HepG2 (cell line): ENCODE data around the gene KBTBD2. TPM values are rescaled to one million over a fixed set of nuclear protein-coding genes. Genes with fewer than 3 reads are reported as not detected.

Experiments used
- DMTF1 ChIP-seq: sonication (generic); formaldehyde crosslinking; IDR thresholded peaks from 2 replicates; pipeline ENCODE4 v1.4.0; 2020; ENCODE audit warnings: mild to moderate bottlenecking, missing genetic modification reagents
- ETV6 ChIP-seq: sonication (generic); formaldehyde crosslinking; conservative IDR thresholded peaks from 2 replicates; pipeline ENCODE4 v1.4.0; 2020; ENCODE audit warnings: missing genetic modification reagents
- FOXC1 ChIP-seq: sonication (generic); formaldehyde crosslinking; IDR thresholded peaks from 2 replicates; pipeline ENCODE4 v1.8.0; 2022; ENCODE audit warnings: mild to moderate bottlenecking, missing genetic modification reagents, borderline replicate concordance
- HOMEZ ChIP-seq: IDR thresholded peaks from 2 replicates; pipeline ENCODE4 v1.6.1; 2016; ENCODE audit warnings: low read depth
- MATR3 ChIP-seq: sonication (generic); formaldehyde crosslinking; IDR thresholded peaks from 2 replicates; pipeline ENCODE4 v1.4.0; 2020; ENCODE audit warnings: missing genetic modification reagents
- MBD4 ChIP-seq: IDR thresholded peaks from 2 replicates; pipeline ENCODE4 v1.6.1; 2012; ENCODE audit warnings: low read length, inconsistent platforms, borderline replicate concordance
- POLR2A ChIP-seq, 2 experiments: IDR thresholded peaks; 2 replicates each; pipeline ENCODE4 v1.6.1; 2011; ENCODE audit warnings: low read depth in 2 of 2, low read length in 2 of 2, mild to moderate bottlenecking in 1 of 2, moderate library complexity in 1 of 2; ENCODE audit not compliant: insufficient read depth in 1 of 2
- RCOR2 ChIP-seq: IDR thresholded peaks from 2 replicates; pipeline ENCODE4 v1.6.1; 2016; ENCODE audit warnings: missing biosample characterization, missing genetic modification reagents
- REL ChIP-seq: sonication (generic); formaldehyde crosslinking; conservative IDR thresholded peaks from 2 replicates; pipeline ENCODE4 v1.8.0; 2022; ENCODE audit warnings: mild to moderate bottlenecking, missing genetic modification reagents, moderate library complexity
- RXRA ChIP-seq: sonication (generic); formaldehyde crosslinking; IDR thresholded peaks from 2 replicates; pipeline ENCODE4 v1.5.1; 2020; ENCODE audit warnings: missing genetic modification reagents
- SNAPC5 ChIP-seq: sonication (generic); formaldehyde crosslinking; IDR thresholded peaks from 2 replicates; pipeline ENCODE4 v1.8.1; 2023; ENCODE audit warnings: mild to moderate bottlenecking, missing genetic modification reagents, borderline replicate concordance
- ZBTB2 ChIP-seq: sonication (generic); formaldehyde crosslinking; IDR thresholded peaks from 2 replicates; pipeline ENCODE4 v1.8.0; 2022; ENCODE audit warnings: low read depth, missing genetic modification reagents
- ZBTB42 ChIP-seq: sonication (generic); formaldehyde crosslinking; IDR thresholded peaks from 2 replicates; pipeline ENCODE4 v1.5.0; 2020; ENCODE audit warnings: mild to moderate bottlenecking, missing genetic modification reagents
- ZFY ChIP-seq: sonication (generic); formaldehyde crosslinking; IDR thresholded peaks from 2 replicates; pipeline ENCODE4 v1.4.0; 2020; ENCODE audit warnings: missing genetic modification reagents
- ZHX2 ChIP-seq, 2 experiments: sonication (generic) in 1 of 2; formaldehyde crosslinking in 1 of 2; IDR thresholded peaks; 2 replicates each; pipeline versions ENCODE4 v1.6.1 to v1.9.0; 2014 to 2022; ENCODE audit warnings: antibody characterized with exemption in 1 of 2, borderline replicate concordance in 1 of 2, inconsistent platforms in 1 of 2, low read depth in 1 of 2, missing genetic modification reagents in 1 of 2
- ZNF562 ChIP-seq: sonication (generic); formaldehyde crosslinking; IDR thresholded peaks from 2 replicates; pipeline ENCODE4 v1.8.0; 2022; ENCODE audit warnings: missing genetic modification reagents, borderline replicate concordance
- ZNF761 ChIP-seq: sonication (generic); formaldehyde crosslinking; conservative IDR thresholded peaks from 2 replicates; pipeline ENCODE4 v1.4.0; 2020; ENCODE audit warnings: mild to moderate bottlenecking, missing genetic modification reagents
- polyA plus RNA-seq, 8 experiments: library from polyadenylated mRNA; depleted of rRNA in 3 of 8; stranded (reverse) in 7 of 8; unstranded in 1 of 8; fragments of >200 nt; fragmentation: Illumina TruSeq in 4 of 8; extraction: Trizol in 4 of 8; gene quantifications; 2 replicates each; pipeline versions ENCODE4 v1.2.1 to v1.2.3, GENCODE V29; 2011 to 2016; ENCODE audit warnings: low read depth in 4 of 8, missing spikeins in 1 of 8, mixed read lengths in 1 of 8; ENCODE audit not compliant: insufficient read depth in 1 of 8
- total RNA-seq, 5 experiments: library from RNA; depleted of rRNA; stranded (reverse); fragments of >200 nt; fragmentation: Illumina TruSeq; extraction: Trizol; gene quantifications; 2 replicates each; pipeline ENCODE4 v1.2.3, GENCODE V29; 2016; ENCODE audit warnings: low read depth in 1 of 5

The KBTBD2 gene
- total and polyA plus RNA-seq, 2 of the 13 experiments (the other 11 are each of a cell fraction or from before 2014, with no cell fraction given) = 24.0 to 25.2 TPM

GRCh38 chr7:32891043-32891799, at the start of gene KBTBD2 (continued):
- TF ChIP-seq ZNF761 (CRISPR knock-in tag) = 0 out of 2 replicates have a peak, but pooled peaks have one; percentile 8
- 0 out of 2 replicates have a peak, but pooled peaks have one; percentile 2 for TF ChIP-seq REL (CRISPR knock-in tag)
- no peak for TF ChIP-seq RCOR2
- no peak for TF ChIP-seq SNAPC5 (CRISPR knock-in tag)
- no peak for TF ChIP-seq HOMEZ (CRISPR knock-in tag)
- no peak for TF ChIP-seq DMTF1 (CRISPR knock-in tag)
- peak; percentile 66 for TF ChIP-seq POLR2A (IDR thresholded peaks at IDR 0.05; ENCODE audit: insufficient read depth in 1 of 2, low read depth in 2 of 2, low read length in 2 of 2)
- TF ChIP-seq ZFY = no peak
- no peak for TF ChIP-seq MATR3 (CRISPR knock-in tag)
- TF ChIP-seq FOXC1 = no peak
- TF ChIP-seq ETV6 = no peak; the same call in 1 of the 2 replicates
- TF ChIP-seq ZBTB42 (CRISPR knock-in tag) = no peak
- no peak for TF ChIP-seq MBD4
- TF ChIP-seq ZNF562 (CRISPR knock-in tag) = no peak
- TF ChIP-seq ZBTB2 (CRISPR knock-in tag) = peak; percentile 85; the same call in 1 of the 2 replicates
- TF ChIP-seq ZHX2 (IDR thresholded peaks at IDR 0.05; ENCODE audit: low read depth) = no peak
- TF ChIP-seq ZHX2 (CRISPR knock-in tag; IDR thresholded peaks at IDR 0.05; ENCODE audit: borderline replicate concordance) = no peak
- TF ChIP-seq RXRA = no peak
